Neuronal stem cell (in vitro differentiated cells): ENCODE results near the gene DDX39A.

Experiments used
- DNase-seq: peaks from one replicate; pipeline ENCODE4 v3.0.0-alpha.2; 2013; ENCODE audit warnings: low spot score
- H2AFZ ChIP-seq: one replicate; pipeline ENCODE4 v1.6.1; 2013; ENCODE audit warnings: mild to moderate bottlenecking, low read length, inconsistent platforms
- H2AK5ac ChIP-seq: 2 replicates; pipeline ENCODE4 v1.6.1; 2013; ENCODE audit warnings: low read depth, mild to moderate bottlenecking, inconsistent platforms, low read length, moderate library complexity, mixed read lengths
- H2BK120ac ChIP-seq: 2 replicates; pipeline ENCODE4 v1.6.1; 2013; ENCODE audit warnings: low read depth, mild to moderate bottlenecking, inconsistent platforms, low read length, moderate library complexity, mixed read lengths
- H2BK12ac ChIP-seq: one replicate; pipeline ENCODE4 v1.6.1; 2013; ENCODE audit warnings: low read length, inconsistent platforms
- H2BK15ac ChIP-seq: 2 replicates; pipeline ENCODE4 v1.6.1; 2013; ENCODE audit warnings: mild to moderate bottlenecking, low read length, inconsistent platforms, mixed read lengths
- H2BK5ac ChIP-seq: one replicate; pipeline ENCODE4 v1.6.1; 2013; ENCODE audit warnings: inconsistent platforms, mild to moderate bottlenecking, low read length, moderate library complexity
- H3K14ac ChIP-seq: one replicate; pipeline ENCODE4 v1.6.1; 2013; ENCODE audit warnings: low read length, inconsistent platforms
- H3K18ac ChIP-seq: 2 replicates; pipeline ENCODE4 v1.6.1; 2013; ENCODE audit warnings: low read length, inconsistent platforms
- H3K23ac ChIP-seq: 2 replicates; pipeline ENCODE4 v1.6.1; 2013; ENCODE audit warnings: low read depth, mild to moderate bottlenecking, mixed read lengths, low read length, inconsistent platforms; ENCODE audit not compliant: poor library complexity
- H3K27ac ChIP-seq: replicated peaks from 3 replicates; pipeline ENCODE4 v1.5.1; 2013; ENCODE audit warnings: low read length, inconsistent platforms
- H3K27me3 ChIP-seq, 3 experiments: 2 replicates each; pipeline ENCODE4 v1.6.1; 2013; ENCODE audit warnings: low read length in 3 of 3, mild to moderate bottlenecking in 2 of 3, inconsistent platforms in 1 of 3, low read depth in 1 of 3, mixed read lengths in 1 of 3, moderate library complexity in 1 of 3; ENCODE audit not compliant: control insufficient read depth in 3 of 3, insufficient read depth in 3 of 3
- H3K36me3 ChIP-seq, 2 donors: replicated peaks in 1 of 2; 2 replicates each; pipeline ENCODE4 v1.6.1; 2013; ENCODE audit warnings: low read length in 2 of 2; ENCODE audit not compliant: control insufficient read depth in 2 of 2, insufficient read depth in 2 of 2
- H3K4ac ChIP-seq: 2 replicates; pipeline ENCODE4 v1.6.1; 2013; ENCODE audit warnings: inconsistent platforms, mild to moderate bottlenecking, low read length, moderate library complexity
- H3K4me1 ChIP-seq, 2 donors: 1 replicate in 1 of 2; 2 replicates in 1 of 2; pipeline ENCODE4 v1.6.1; 2013; ENCODE audit warnings: low read length in 2 of 2, low read depth in 1 of 2; ENCODE audit not compliant: control insufficient read depth in 2 of 2, insufficient read depth in 1 of 2
- H3K4me2 ChIP-seq: one replicate; pipeline ENCODE4 v1.6.1; 2013; ENCODE audit warnings: mild to moderate bottlenecking, low read length, inconsistent platforms; ENCODE audit not compliant: insufficient read depth, poor library complexity, severe bottlenecking
- H3K4me3 ChIP-seq, 2 donors: 2 replicates each; pipeline ENCODE4 v1.5.1; 2013; ENCODE audit warnings: low read length in 2 of 2, mild to moderate bottlenecking in 2 of 2, inconsistent platforms in 1 of 2, moderate library complexity in 1 of 2
- H3K79me1 ChIP-seq: one replicate; pipeline ENCODE4 v1.6.1; 2013; ENCODE audit warnings: low read depth, mild to moderate bottlenecking, inconsistent platforms, low read length, moderate library complexity
- H3K9ac ChIP-seq: one replicate; pipeline ENCODE4 v1.6.1; 2013; ENCODE audit warnings: mild to moderate bottlenecking, low read depth, low read length, inconsistent platforms; ENCODE audit not compliant: poor library complexity
- H3K9me3 ChIP-seq, 2 donors: replicated peaks in 1 of 2; 2 replicates each; pipeline versions ENCODE3 to v1.6.1; 2013; ENCODE audit warnings: low read length in 2 of 2, mild to moderate bottlenecking in 2 of 2, inconsistent platforms in 1 of 2, low read depth in 1 of 2, mixed read lengths in 1 of 2, moderate library complexity in 1 of 2; ENCODE audit not compliant: control insufficient read depth in 2 of 2, insufficient read depth in 1 of 2
- H4K8ac ChIP-seq: one replicate; pipeline ENCODE4 v1.6.1; 2013; ENCODE audit warnings: low read depth, mild to moderate bottlenecking, inconsistent platforms, low read length, moderate library complexity
- H4K91ac ChIP-seq: one replicate; pipeline ENCODE4 v1.6.1; 2013; ENCODE audit warnings: low read length, low read depth, mild to moderate bottlenecking, inconsistent platforms; ENCODE audit not compliant: poor library complexity
- WGBS, 2 donors: extraction: QIAGEN DNeasy Blood & Tissue Kit; methylation state at CpG; one replicate each; pipeline ENCODE4 v1.1.7; 2013; ENCODE audit warnings: missing lambda C conversion rate in 2 of 2, mixed read lengths in 1 of 2; ENCODE audit not compliant: insufficient read length in 2 of 2, insufficient replicate concordance in 1 of 2; ENCODE audit errors: extremely low coverage in 2 of 2; 5-methylcytosine and 5-hydroxymethylcytosine counted together

DDX39A gene

GRCh38 chr19:14450876-14451275, 31.7 kb upstream of the DDX39A start:
- no peak overlapping the region for H3K4me2 ChIP-seq
- H3K18ac ChIP-seq = no peak overlapping the region
- H3K4me1 ChIP-seq = no peaks in the 10 kb centered on the region
- peaks cover 0 to 8% of the 10 kb centered on the region in 2 donors for H3K9me3 ChIP-seq
- H4K91ac ChIP-seq = no peak overlapping the region
- H3K9ac ChIP-seq = no peak overlapping the region
- no peak overlapping the region for H3K23ac ChIP-seq
- DNase-seq = no peak
- H3K36me3 ChIP-seq = peaks cover 28 to 79% of the 10 kb centered on the region in 2 donors
- H2BK120ac ChIP-seq = no peak overlapping the region
- H3K27ac ChIP-seq = no peak overlapping the region
- no peak overlapping the region for H2BK15ac ChIP-seq
- H4K8ac ChIP-seq = no peak overlapping the region
- H2BK5ac ChIP-seq = no peak overlapping the region
- H3K4me3 ChIP-seq = no peak overlapping the region
- H2AFZ ChIP-seq = no peak overlapping the region
- peaks cover 6% of the 10 kb centered on the region for H3K79me1 ChIP-seq
- H2BK12ac ChIP-seq = no peak overlapping the region
- no peaks in the 10 kb centered on the region for H3K27me3 ChIP-seq
- H3K14ac ChIP-seq = no peak overlapping the region
- H3K4ac ChIP-seq = no peak overlapping the region
- WGBS, 2 donors = no CpG with 5 or more reads among the region's 19 CpGs
- no peak overlapping the region for H2AK5ac ChIP-seq

- Histone ChIP-seq H3K4me2 (no peak overlapping the region), H2BK15ac (no peak overlapping the region), H2AK5ac (no peak overlapping the region), H2BK120ac (no peak overlapping the region), H3K18ac (peak overlapping the region; percentile 76), H3K27ac (no peak overlapping the region), H4K91ac (no peak overlapping the region), H3K36me3 (peaks cover 28 to 81% of the 10 kb centered on the region in 2 donors), H3K4me3 (no peak overlapping the region), H3K23ac (peak overlapping the region; percentile 96), H3K9ac (no peak overlapping the region), H2BK5ac (no peak overlapping the region), H3K4me1 (no peaks in the 10 kb centered on the region), H3K4ac (no peak overlapping the region), H3K27me3 (no peaks in the 10 kb centered on the region), H3K14ac (peak overlapping the region; percentile 3), H2AFZ (no peak overlapping the region), H2BK12ac (no peak overlapping the region), H4K8ac (no peak overlapping the region), H3K9me3 (peaks cover 0 to 8% of the 10 kb centered on the region in 2 donors), H3K79me1 (peaks cover 6% of the 10 kb centered on the region)
- WGBS, 2 donors = no CpG with 5 or more reads among the region's 30 CpGs
- no peak for DNase-seq
Observed at GRCh38 chr19:14450168-14450874, 31.2 kb upstream of the DDX39A start.

GRCh38 chr19:14449321-14449720, 30.2 kb upstream of the DDX39A start:
- Histone ChIP-seq H3K18ac (no peak overlapping the region), H4K91ac (no peak overlapping the region), H2BK15ac (no peak overlapping the region), H3K14ac (no peak overlapping the region), H3K27me3 (no peaks in the 10 kb centered on the region), H3K23ac (no peak overlapping the region), H3K9me3 (peaks cover 0 to 8% of the 10 kb centered on the region in 2 donors), H3K79me1 (peaks cover 6% of the 10 kb centered on the region), H3K4ac (no peak overlapping the region), H2BK12ac (no peak overlapping the region), H3K4me3 (no peak overlapping the region), H2BK5ac (no peak overlapping the region), H2BK120ac (no peak overlapping the region), H3K9ac (no peak overlapping the region), H4K8ac (no peak overlapping the region), H3K4me1 (no peaks in the 10 kb centered on the region), H2AK5ac (no peak overlapping the region), H3K4me2 (no peak overlapping the region), H3K27ac (no peak overlapping the region), H2AFZ (no peak overlapping the region), H3K36me3 (peaks cover 32 to 82% of the 10 kb centered on the region in 2 donors)
- no peak for DNase-seq
- no CpG with 5 or more reads among the region's 6 CpGs for WGBS, 2 donors

- Histone ChIP-seq H3K36me3 (peaks cover 47 to 91% of the 10 kb centered on the region in 2 donors), H3K4me2 (no peak overlapping the region), H2BK15ac (no peak overlapping the region), H2BK120ac (no peak overlapping the region), H2AK5ac (no peak overlapping the region), H2AFZ (no peak overlapping the region), H3K27me3 (peaks cover 0 to 3% (median 0%) of the 10 kb centered on the region in 3 experiments), H3K18ac (no peak overlapping the region), H3K4me1 (no peaks in the 10 kb centered on the region), H4K91ac (no peak overlapping the region), H3K4ac (no peak overlapping the region), H2BK5ac (no peak overlapping the region), H3K27ac (no peak overlapping the region), H3K9ac (no peak overlapping the region), H3K14ac (peak overlapping the region; percentile 38), H3K23ac (no peak overlapping the region), H4K8ac (no peak overlapping the region), H3K4me3 (peak overlapping the region in 1 of 2 donors; percentile 11), H3K79me1 (peaks cover 13% of the 10 kb centered on the region), H2BK12ac (no peak overlapping the region), H3K9me3 (peaks cover 0 to 20% of the 10 kb centered on the region in 2 donors)
- no CpG with 5 or more reads among the region's 10 CpGs for WGBS, 2 donors
- DNase-seq = no peak
Observed at GRCh38 chr19:14446336-14447036, 27.3 kb upstream of the DDX39A start.
